Neural cell (in vitro differentiated cells): ENCODE results near the gene TBL1XR1.

ENCODE experiments used
- EZH2 ChIP-seq: fragments of 200-600, 300-800 bp; shearing (Covaris generic), sonication (generic); IDR thresholded peaks from 2 replicates; pipeline ENCODE4 v1.6.1; 2014; ENCODE audit warnings: antibody characterized with exemption, low read length, borderline replicate concordance, mild to moderate bottlenecking; ENCODE audit not compliant: insufficient read depth, poor library complexity, severe bottlenecking
- TAF1 ChIP-seq: IDR thresholded peaks from 2 replicates; pipeline ENCODE4 v1.6.1; 2012; ENCODE audit warnings: low read depth
- TF ChIP-seq, protein P1 (sequence below): fragments of 450-650 bp; IDR thresholded peaks from 2 replicates; pipeline ENCODE4 v1.5.1; 2014; ENCODE audit warnings: antibody characterized with exemption, mild to moderate bottlenecking, moderate library complexity; ENCODE audit not compliant: poor library complexity, severe bottlenecking

DNA sequence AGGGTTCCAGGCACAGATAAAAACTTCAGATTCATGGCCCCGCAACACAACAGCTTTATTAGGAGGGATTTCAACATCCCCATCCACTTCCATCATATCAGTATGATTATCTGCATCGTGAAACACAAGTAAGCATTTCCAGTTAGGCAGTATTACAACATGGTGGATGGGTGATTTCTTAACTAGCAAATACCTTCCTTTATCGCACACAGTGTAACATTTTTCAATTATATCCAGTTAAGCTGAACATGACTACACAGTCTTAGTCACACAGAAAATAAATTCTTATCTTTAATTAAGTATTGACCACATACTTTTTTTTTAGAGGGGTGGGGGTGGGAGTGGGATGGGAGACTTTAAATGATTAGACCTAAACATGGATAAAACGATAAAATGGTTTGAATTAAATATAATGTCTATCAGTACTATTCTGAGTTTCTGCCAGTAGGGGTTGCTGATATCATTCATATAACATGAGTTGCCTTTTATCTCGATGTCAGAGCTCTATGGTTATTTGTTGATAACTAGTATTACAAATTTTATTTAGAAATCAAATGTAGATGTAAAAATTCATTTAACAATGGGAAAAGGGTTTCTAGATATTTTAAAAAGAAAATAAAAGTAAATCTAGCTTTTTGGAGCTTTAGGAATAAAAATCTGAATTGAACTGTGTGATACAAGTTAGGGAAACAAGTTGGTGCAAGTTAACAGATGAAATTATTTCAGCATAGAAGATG is 146.6 kb downstream of the TBL1XR1 start:
- TF ChIP-seq TAF1: no peak
- no peak for TF ChIP-seq EZH2
- TF ChIP-seq, protein P1, sequence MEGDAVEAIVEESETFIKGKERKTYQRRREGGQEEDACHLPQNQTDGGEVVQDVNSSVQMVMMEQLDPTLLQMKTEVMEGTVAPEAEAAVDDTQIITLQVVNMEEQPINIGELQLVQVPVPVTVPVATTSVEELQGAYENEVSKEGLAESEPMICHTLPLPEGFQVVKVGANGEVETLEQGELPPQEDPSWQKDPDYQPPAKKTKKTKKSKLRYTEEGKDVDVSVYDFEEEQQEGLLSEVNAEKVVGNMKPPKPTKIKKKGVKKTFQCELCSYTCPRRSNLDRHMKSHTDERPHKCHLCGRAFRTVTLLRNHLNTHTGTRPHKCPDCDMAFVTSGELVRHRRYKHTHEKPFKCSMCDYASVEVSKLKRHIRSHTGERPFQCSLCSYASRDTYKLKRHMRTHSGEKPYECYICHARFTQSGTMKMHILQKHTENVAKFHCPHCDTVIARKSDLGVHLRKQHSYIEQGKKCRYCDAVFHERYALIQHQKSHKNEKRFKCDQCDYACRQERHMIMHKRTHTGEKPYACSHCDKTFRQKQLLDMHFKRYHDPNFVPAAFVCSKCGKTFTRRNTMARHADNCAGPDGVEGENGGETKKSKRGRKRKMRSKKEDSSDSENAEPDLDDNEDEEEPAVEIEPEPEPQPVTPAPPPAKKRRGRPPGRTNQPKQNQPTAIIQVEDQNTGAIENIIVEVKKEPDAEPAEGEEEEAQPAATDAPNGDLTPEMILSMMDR: peak; percentile 77
